GM12878 (cell line): ENCODE results near the gene AFF1. TPM values are rescaled to one million over a fixed set of nuclear protein-coding genes. Genes with fewer than 3 reads are reported as not detected.

Source experiments
- ATAC-seq: fragments of 200-7000 bp; cut with Tn5 transposase; 3 replicates; pipeline ENCODE4 v1.9.1; 2020; ENCODE audit warnings: mild to moderate bottlenecking, moderate library complexity
- BruUV-seq: library from RNA; stranded (reverse); fragments of 400-500 nt; replicated peaks from 2 replicates; lab custom pipeline; 2021; lab: Mats Ljungman, UMichigan
- CTCF ChIA-PET: fragments of 300-600 bp; sonication (Branson Sonifier 250); formaldehyde crosslinking; extraction: SDS; loops from one replicate; lab custom pipeline; 2021; ENCODE audit warnings: inconsistent platforms; lab: Yijun Ruan, JAX
- POLR2A ChIA-PET: fragments of 350-600 bp; formaldehyde crosslinking; extraction: SDS; loops from one replicate; lab custom pipeline; 2021; ENCODE audit warnings: inconsistent platforms; lab: Charles Lee
- RAD21 ChIA-PET: fragments of 300-600 bp; sonication (Branson Sonifier 250); formaldehyde crosslinking; loops from one replicate; lab custom pipeline; 2023; ENCODE audit warnings: antibody characterized with exemption; ENCODE audit not compliant: unreplicated experiment; lab: Charles Lee
- SMC1A ChIA-PET: fragments of 300-600 bp; sonication (Branson Sonifier 250); formaldehyde crosslinking; loops from one replicate; lab custom pipeline; 2023; ENCODE audit not compliant: unreplicated experiment, uncharacterized antibody; lab: Charles Lee
- DNase-seq: peaks from one replicate; pipeline ENCODE4 v3.0.0-alpha.2; 2011; ENCODE audit warnings: low read depth, low spot score
- FAIRE-seq: peaks from 3 replicates; lab custom pipeline; 2011; peaks lifted over from hg19 to GRCh38; lab: Jason Lieb, UNC
- H2AFZ ChIP-seq: 2 replicates; pipeline ENCODE4 v1.6.0; 2011; ENCODE audit warnings: low read depth, low read length, control low read depth; ENCODE audit not compliant: control insufficient read depth
- H3K27ac ChIP-seq: 2 replicates; pipeline ENCODE4 v1.5.1; 2011; ENCODE audit warnings: control low read depth; ENCODE audit not compliant: control insufficient read depth, insufficient read depth
- H3K27me3 ChIP-seq, 2 experiments: replicated peaks in 1 of 2; 2 replicates each; pipeline versions ENCODE4 v1.6.0 to v1.6.1; 2011; ENCODE audit warnings: low read length in 1 of 2; ENCODE audit not compliant: control insufficient read depth in 2 of 2, insufficient read depth in 2 of 2
- H3K36me3 ChIP-seq, 2 experiments: 2 replicates each; pipeline ENCODE4 v1.5.1; 2011; ENCODE audit warnings: low read length in 1 of 2; ENCODE audit not compliant: control insufficient read depth in 2 of 2, insufficient read depth in 2 of 2
- H3K4me1 ChIP-seq: 2 replicates; pipeline ENCODE4 v1.6.1; 2011; ENCODE audit warnings: mild to moderate bottlenecking, low read length, moderate library complexity, mixed read lengths; ENCODE audit not compliant: control insufficient read depth, insufficient read depth
- H3K4me2 ChIP-seq: 2 replicates; pipeline ENCODE4 v1.6.0; 2011; ENCODE audit warnings: control low read depth; ENCODE audit not compliant: control insufficient read depth, insufficient read depth
- H3K4me3 ChIP-seq: fragments of 200-600 bp; sonication (generic); 2 replicates; pipeline ENCODE4 v1.5.1; 2016
- H3K79me2 ChIP-seq: 2 replicates; pipeline ENCODE4 v1.6.0; 2011; ENCODE audit warnings: low read length; ENCODE audit not compliant: control insufficient read depth, insufficient read depth
- H3K9ac ChIP-seq: 2 replicates; pipeline ENCODE4 v1.8.0; 2011; ENCODE audit warnings: low read length, control low read depth, mixed read lengths; ENCODE audit not compliant: control insufficient read depth, insufficient read depth
- H3K9me3 ChIP-seq: replicated peaks from 3 replicates; pipeline ENCODE4 v1.5.1; 2011; ENCODE audit warnings: mild to moderate bottlenecking, low read length; ENCODE audit not compliant: control insufficient read depth, insufficient read depth
- H4K20me1 ChIP-seq: 2 replicates; pipeline ENCODE4 v1.6.0; 2011; ENCODE audit not compliant: control insufficient read depth, insufficient read depth
- RBBP5 ChIP-seq: fragments of 200-600 bp; sonication (generic); conservative IDR thresholded peaks from 2 replicates; pipeline ENCODE4 v1.6.1; 2016
- SIN3A ChIP-seq: IDR thresholded peaks from 2 replicates; pipeline ENCODE4 v1.6.1; 2012; ENCODE audit warnings: low read depth, low read length, improper control_type of control experiment
- SRF ChIP-seq, 2 experiments: IDR thresholded peaks; 2 replicates each; pipeline ENCODE4 v1.6.1; 2011; ENCODE audit warnings: low read depth in 2 of 2, low read length in 2 of 2, mild to moderate bottlenecking in 1 of 2, moderate library complexity in 1 of 2
- TARDBP ChIP-seq: IDR thresholded peaks from 2 replicates; pipeline ENCODE4 v1.6.1; 2016; ENCODE audit warnings: borderline replicate concordance
- WGBS: methylation state at CpG from one replicate; pipeline ENCODE4 v1.1.6; 2016; ENCODE audit warnings: low lambda C conversion rate; ENCODE audit not compliant: insufficient replicate concordance, insufficient coverage; ENCODE audit errors: missing lambda C conversion rate; 5-methylcytosine and 5-hydroxymethylcytosine counted together
- in situ Hi-C: fragments of 300-500 bp; cut with MboI; formaldehyde crosslinking; loops from 9 replicates; pipeline ENCODE4 v1.14.3; 2018; ENCODE audit warnings: mixed read lengths
- intact Hi-C: fragments of 100-400 bp; cut with micrococcal nuclease; formaldehyde crosslinking; loops from one replicate; pipeline ENCODE4 v1.14.2; 2022; ENCODE audit not compliant: unreplicated experiment
- polyA plus RNA-seq, 11 experiments: library from polyadenylated mRNA; depleted of rRNA in 4 of 11; unstranded in 6 of 11; stranded (reverse) in 5 of 11; fragments of >200 nt; fragmentation: Nextera tagmentation in 4 of 11; fragmentation: Illumina TruSeq in 1 of 11; extraction: Ambion mirVana in 4 of 11; extraction: Trizol in 1 of 11; gene quantifications; 1 replicate in 1 of 11; 2 replicates in 10 of 11; pipeline versions ENCODE4 v1.2.1 to v1.2.3, GENCODE V29; 2011 to 2016; ENCODE audit warnings: inconsistent platforms in 2 of 11, missing spikeins in 2 of 11, low read depth in 1 of 11
- total RNA-seq, 4 experiments: library from RNA; depleted of rRNA in 3 of 4; stranded (reverse); fragments of >200 nt in 3 of 4; fragmentation: Illumina TruSeq in 1 of 4; extraction: Trizol in 1 of 4; gene quantifications; 2 replicates each; pipeline versions ENCODE4 v1.2.1 to v1.2.3, GENCODE V29; 2013 to 2021
- TF ChIP-seq, protein P1 (sequence below): fragments of 450-650 bp; IDR thresholded peaks from 2 replicates; pipeline ENCODE4 v1.6.1; 2016; ENCODE audit warnings: mild to moderate bottlenecking
- TF ChIP-seq, protein P2 (sequence below): IDR thresholded peaks from 2 replicates; pipeline ENCODE4 v1.6.1; 2012; ENCODE audit warnings: mild to moderate bottlenecking, low read depth, low read length

AFF1 gene
- total and polyA plus RNA-seq, 10 of the 15 experiments (the other 5 are each of a cell fraction or from before 2014, with no cell fraction given) = 3.5 to 56.1 (median 21.5) TPM

DNA sequence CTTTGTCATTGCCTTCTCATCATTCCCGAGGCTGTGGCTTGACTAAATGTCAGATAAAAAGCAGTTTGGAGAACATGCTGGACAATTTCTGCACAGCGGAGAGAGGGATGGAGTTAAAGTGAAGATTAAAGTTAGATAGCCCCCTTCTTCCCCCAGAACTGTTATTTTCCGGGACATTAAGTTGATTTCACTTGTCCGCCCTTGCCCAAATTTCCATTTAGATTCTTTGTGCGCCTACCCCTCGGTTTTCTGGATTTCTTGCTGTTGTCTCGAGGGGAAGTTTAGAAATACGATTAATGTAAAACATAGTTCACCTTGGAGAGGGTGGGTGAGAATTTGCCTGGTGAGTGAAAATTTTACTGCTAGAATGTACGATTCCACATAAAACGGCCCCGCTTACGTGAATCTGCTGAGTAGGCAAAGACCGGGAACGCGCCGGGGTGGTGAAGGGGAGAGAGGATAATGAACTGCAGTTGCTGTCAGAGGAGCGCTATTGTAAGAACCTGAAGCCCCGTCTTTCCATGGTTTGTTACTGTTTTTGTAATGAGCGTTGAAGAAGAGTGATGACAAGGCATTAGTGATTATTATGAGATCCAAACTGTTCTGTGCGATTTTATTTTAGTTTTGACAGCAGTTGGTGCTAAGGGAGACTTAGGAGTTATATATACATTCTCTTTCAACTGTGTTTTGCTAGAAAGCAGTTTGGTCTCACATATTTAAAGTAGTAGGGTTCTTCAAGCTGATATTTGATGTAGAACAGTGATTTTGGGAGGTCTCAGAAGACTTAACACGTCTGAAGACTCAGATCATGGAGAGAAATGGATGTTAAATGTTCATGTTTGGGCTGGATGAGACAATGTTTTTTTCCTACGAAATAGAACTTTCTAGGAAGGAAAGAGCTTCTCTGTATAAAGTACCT, 73.0 kb downstream of the AFF1 start:
- Histone ChIP-seq H3K4me3 (peak overlapping the region; percentile 78), H3K4me2 (peak overlapping the region; percentile 93), H3K79me2 (peaks cover 97% of the 10 kb centered on the region), H3K9me3 (no peaks in the 10 kb centered on the region), H3K36me3 (0 out of 4 replicates have a peak, but pooled peaks cover 0 to 2% of the 10 kb centered on the region in 2 experiments), H3K4me1 (peaks cover 17% of the 10 kb centered on the region), H2AFZ (no peak overlapping the region), H3K27me3 (no peaks in the 10 kb centered on the region), H3K9ac (peak overlapping the region; percentile 88), H3K27ac (peak overlapping the region; percentile 93)
- in situ Hi-C loops (loop anchor here (5.0 kb wide), 1 partner anchor 65 kb away; no protein-coding TSS in a partner anchor), intact Hi-C loops (loop anchor here (1.0 to 10.0 kb wide), 9 partner anchors 19 to 513 kb away; partner anchors contain the start of gene KLHL8)
- FAIRE-seq = no peak
- ChIA-PET POLR2A (interaction anchor here (0.5 to 6.9 kb wide), 13 partner anchors 10 to 209 kb away, joined by 3 to 123 read pairs (median 5); partner anchors contain the start of gene AFF1), RAD21 (interaction anchor here (0.7 to 11.5 kb wide), 15 partner anchors 19 to 98 kb away, joined by 3 to 267 read pairs (median 20); partner anchors contain the start of gene AFF1)
- TSS peak; percentile 49 for BruUV-seq
- no peak for DNase-seq
- 0 out of 3 replicates have a peak, but pooled peaks have one; percentile 2 for ATAC-seq
- WGBS = under 1% methylated on average over 22 of the region's 22 CpGs
- TF ChIP-seq, protein P1, sequence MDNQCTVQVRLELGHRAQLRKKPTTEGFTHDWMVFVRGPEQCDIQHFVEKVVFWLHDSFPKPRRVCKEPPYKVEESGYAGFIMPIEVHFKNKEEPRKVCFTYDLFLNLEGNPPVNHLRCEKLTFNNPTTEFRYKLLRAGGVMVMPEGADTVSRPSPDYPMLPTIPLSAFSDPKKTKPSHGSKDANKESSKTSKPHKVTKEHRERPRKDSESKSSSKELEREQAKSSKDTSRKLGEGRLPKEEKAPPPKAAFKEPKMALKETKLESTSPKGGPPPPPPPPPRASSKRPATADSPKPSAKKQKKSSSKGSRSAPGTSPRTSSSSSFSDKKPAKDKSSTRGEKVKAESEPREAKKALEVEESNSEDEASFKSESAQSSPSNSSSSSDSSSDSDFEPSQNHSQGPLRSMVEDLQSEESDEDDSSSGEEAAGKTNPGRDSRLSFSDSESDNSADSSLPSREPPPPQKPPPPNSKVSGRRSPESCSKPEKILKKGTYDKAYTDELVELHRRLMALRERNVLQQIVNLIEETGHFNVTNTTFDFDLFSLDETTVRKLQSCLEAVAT = peak; percentile 76
- TF ChIP-seq SRF (IDR thresholded peaks at IDR 0.05; ENCODE audit: low read depth in 2 of 2, low read length in 2 of 2) (no peak), SIN3A (peak; percentile 24; the same call in 1 of the 2 replicates), RBBP5 (no peak), TARDBP (no peak)
- TF ChIP-seq, protein P2, sequence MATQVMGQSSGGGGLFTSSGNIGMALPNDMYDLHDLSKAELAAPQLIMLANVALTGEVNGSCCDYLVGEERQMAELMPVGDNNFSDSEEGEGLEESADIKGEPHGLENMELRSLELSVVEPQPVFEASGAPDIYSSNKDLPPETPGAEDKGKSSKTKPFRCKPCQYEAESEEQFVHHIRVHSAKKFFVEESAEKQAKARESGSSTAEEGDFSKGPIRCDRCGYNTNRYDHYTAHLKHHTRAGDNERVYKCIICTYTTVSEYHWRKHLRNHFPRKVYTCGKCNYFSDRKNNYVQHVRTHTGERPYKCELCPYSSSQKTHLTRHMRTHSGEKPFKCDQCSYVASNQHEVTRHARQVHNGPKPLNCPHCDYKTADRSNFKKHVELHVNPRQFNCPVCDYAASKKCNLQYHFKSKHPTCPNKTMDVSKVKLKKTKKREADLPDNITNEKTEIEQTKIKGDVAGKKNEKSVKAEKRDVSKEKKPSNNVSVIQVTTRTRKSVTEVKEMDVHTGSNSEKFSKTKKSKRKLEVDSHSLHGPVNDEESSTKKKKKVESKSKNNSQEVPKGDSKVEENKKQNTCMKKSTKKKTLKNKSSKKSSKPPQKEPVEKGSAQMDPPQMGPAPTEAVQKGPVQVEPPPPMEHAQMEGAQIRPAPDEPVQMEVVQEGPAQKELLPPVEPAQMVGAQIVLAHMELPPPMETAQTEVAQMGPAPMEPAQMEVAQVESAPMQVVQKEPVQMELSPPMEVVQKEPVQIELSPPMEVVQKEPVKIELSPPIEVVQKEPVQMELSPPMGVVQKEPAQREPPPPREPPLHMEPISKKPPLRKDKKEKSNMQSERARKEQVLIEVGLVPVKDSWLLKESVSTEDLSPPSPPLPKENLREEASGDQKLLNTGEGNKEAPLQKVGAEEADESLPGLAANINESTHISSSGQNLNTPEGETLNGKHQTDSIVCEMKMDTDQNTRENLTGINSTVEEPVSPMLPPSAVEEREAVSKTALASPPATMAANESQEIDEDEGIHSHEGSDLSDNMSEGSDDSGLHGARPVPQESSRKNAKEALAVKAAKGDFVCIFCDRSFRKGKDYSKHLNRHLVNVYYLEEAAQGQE = no peak
- TF ChIP-seq, all 136 proteins: peak for 2
- H4K20me1 ChIP-seq = no peaks in the 10 kb centered on the region
- CTCF ChIA-PET = interaction anchor here (0.9 to 10.2 kb wide), 9 partner anchors 16 to 85 kb away, joined by 3 to 70 read pairs (median 10); partner anchors contain the start of gene AFF1
- SMC1A ChIA-PET = interaction anchor here (0.8 to 12.8 kb wide), 23 partner anchors 10 to 87 kb away, joined by 3 to 268 read pairs (median 8); partner anchors contain the start of gene AFF1
